GM12891 (cell line): ENCODE measurements around the gene CD109.

Source experiments
- POLR2A ChIP-seq: IDR thresholded peaks from 2 replicates; pipeline ENCODE4 v1.6.1; 2011; ENCODE audit warnings: low read depth, low read length, control low read depth
- POLR2AphosphoS5 ChIP-seq: IDR thresholded peaks from 2 replicates; pipeline ENCODE4 v1.6.1; 2011; ENCODE audit warnings: low read depth, low read length, control low read depth
- TAF1 ChIP-seq: IDR thresholded peaks from 2 replicates; pipeline ENCODE4 v1.6.1; 2011; ENCODE audit warnings: low read depth, low read length, control low read depth

DNA sequence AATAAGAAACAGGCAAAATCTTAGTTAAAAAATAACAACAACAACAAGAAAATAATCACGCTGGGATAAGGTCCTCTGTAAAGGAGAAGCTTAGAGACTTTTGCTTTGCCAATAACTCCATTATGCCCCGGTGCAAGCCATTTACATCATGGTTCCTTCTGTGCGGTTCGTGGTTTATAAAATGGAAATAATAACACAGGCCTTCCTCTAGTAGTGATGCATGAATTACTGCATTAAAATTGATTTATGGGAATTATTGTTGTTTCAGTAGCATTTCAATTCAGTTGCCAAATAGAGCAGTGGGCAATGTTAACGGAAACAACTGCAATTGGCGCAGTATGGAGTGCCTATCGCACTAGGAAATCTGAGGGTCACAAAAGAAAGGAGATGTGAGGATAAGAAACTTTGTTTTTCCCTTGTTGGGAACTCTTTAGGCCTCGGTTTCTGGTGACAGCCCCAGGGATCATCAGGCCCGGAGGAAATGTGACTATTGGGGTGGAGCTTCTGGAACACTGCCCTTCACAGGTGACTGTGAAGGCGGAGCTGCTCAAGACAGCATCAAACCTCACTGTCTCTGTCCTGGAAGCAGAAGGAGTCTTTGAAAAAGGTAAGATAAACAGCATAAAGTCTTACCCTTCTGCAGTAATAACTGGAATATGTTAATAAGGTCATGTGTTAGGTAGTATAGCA, 1.1 kb downstream of the CD109 start:
- TF ChIP-seq TAF1 (no peak), POLR2A (no peak), POLR2AphosphoS5 (no peak)
